ENCODE data around the gene MINAR2.

DNA sequence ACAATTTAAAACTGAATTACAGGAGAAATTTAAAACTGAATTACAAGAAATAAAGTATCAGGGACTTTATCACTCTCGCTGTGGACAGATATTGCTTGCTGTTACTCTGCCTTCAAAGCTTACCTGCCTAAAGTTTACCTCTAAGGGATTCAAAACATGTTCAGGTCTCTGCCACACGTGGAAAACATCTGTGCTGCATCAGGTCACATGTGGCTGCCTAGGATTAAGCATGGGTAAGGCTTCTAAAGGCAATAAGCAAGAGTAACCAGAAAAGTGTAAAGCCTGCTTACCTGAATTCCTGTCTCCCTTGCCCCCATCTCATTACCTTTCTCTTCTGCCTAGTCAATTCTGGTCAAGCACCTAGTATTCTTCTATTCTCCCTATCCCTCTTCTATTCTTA lies 18.9 kb downstream of the MINAR2 start:
- TF ChIP-seq CTCF (IDR thresholded peaks at IDR 0.05) (no peak), POLR2A (IDR thresholded peaks at IDR 0.05) (no peak), POLR2AphosphoS5 (IDR thresholded peaks at IDR 0.05) (no peak), EP300 (IDR thresholded peaks at IDR 0.05; ENCODE audit: low read depth) (no peak)
